GM23338 (cell line): Measurements from ENCODE around the gene COL6A3. TPM values are rescaled to one million over a fixed set of nuclear protein-coding genes. Genes with fewer than 3 reads are reported as not detected.

Experiments used
- ATAC-seq: fragments of 200-7000 bp; cut with Tn5 transposase; 3 replicates; pipeline ENCODE4 v1.9.1; 2020
- DNase-seq: peaks from one replicate; pipeline ENCODE4 v3.0.0-alpha.2; 2015; ENCODE audit warnings: low spot score
- H2AFZ ChIP-seq: fragments of 200-600 bp; sonication (generic); 2 replicates; pipeline ENCODE4 v1.8.0; 2016; ENCODE audit warnings: antibody characterized with exemption, mild to moderate bottlenecking, moderate library complexity
- H3F3A ChIP-seq: fragments of 200-600 bp; sonication (generic); replicated peaks from 2 replicates; pipeline ENCODE4 v1.8.0; 2017; ENCODE audit warnings: antibody characterized with exemption, mixed run types, low read depth
- H3K27ac ChIP-seq: fragments of 200-600 bp; sonication (generic); 2 replicates; pipeline ENCODE4 v1.6.1; 2016; ENCODE audit warnings: low read depth
- H3K27me3 ChIP-seq: fragments of 200-600 bp; sonication (generic); 2 replicates; pipeline ENCODE4 v1.8.0; 2016; ENCODE audit warnings: mild to moderate bottlenecking, mixed run types, moderate library complexity; ENCODE audit not compliant: insufficient read depth
- H3K36me3 ChIP-seq: fragments of 200-600 bp; sonication (generic); 2 replicates; pipeline ENCODE4 v1.8.0; 2016; ENCODE audit warnings: mild to moderate bottlenecking; ENCODE audit not compliant: insufficient read depth
- H3K4me1 ChIP-seq: fragments of 200-600 bp; sonication (generic); 2 replicates; pipeline ENCODE4 v1.8.0; 2016; ENCODE audit warnings: mild to moderate bottlenecking, moderate library complexity; ENCODE audit not compliant: insufficient read depth
- H3K4me2 ChIP-seq: fragments of 200-600 bp; sonication (generic); 2 replicates; pipeline ENCODE4 v1.7.1; 2017; ENCODE audit warnings: mixed run types
- H3K4me3 ChIP-seq: fragments of 200-600 bp; sonication (generic); 2 replicates; pipeline ENCODE4 v1.6.1; 2016; ENCODE audit warnings: mixed run types
- H3K79me2 ChIP-seq: fragments of 200-600 bp; sonication (generic); replicated peaks from 2 replicates; pipeline ENCODE4 v1.8.0; 2017; ENCODE audit warnings: mild to moderate bottlenecking; ENCODE audit not compliant: insufficient read depth
- H3K9me2 ChIP-seq: fragments of 200-600 bp; sonication (generic); 2 replicates; pipeline ENCODE4 v1.8.0; 2017; ENCODE audit not compliant: insufficient read depth
- H4K20me1 ChIP-seq: fragments of 200-600 bp; sonication (generic); replicated peaks from 2 replicates; pipeline ENCODE4 v1.8.0; 2017; ENCODE audit warnings: mild to moderate bottlenecking; ENCODE audit not compliant: insufficient read depth
- H3K27ac Mint-ChIP-seq: 2 replicates; pipeline ENCODE4 v1.8.0; 2020; ENCODE audit warnings: inconsistent platforms, mild to moderate bottlenecking, moderate library complexity, mixed read lengths
- H3K27me3 Mint-ChIP-seq: 3 replicates; pipeline ENCODE4 v1.8.0; 2022; ENCODE audit warnings: low read depth, mild to moderate bottlenecking, moderate library complexity, mixed read lengths, inconsistent platforms; ENCODE audit not compliant: insufficient read depth, poor library complexity
- H3K36me3 Mint-ChIP-seq: 3 replicates; pipeline ENCODE4 v1.8.0; 2021; ENCODE audit warnings: low read depth, mild to moderate bottlenecking, inconsistent platforms, moderate library complexity, mixed read lengths
- H3K4me1 Mint-ChIP-seq: 3 replicates; pipeline ENCODE4 v1.8.0; 2020; ENCODE audit warnings: mild to moderate bottlenecking, inconsistent platforms, mixed read lengths
- H3K4me3 Mint-ChIP-seq: 3 replicates; pipeline ENCODE4 v1.8.0; 2021; ENCODE audit warnings: moderate library complexity, mild to moderate bottlenecking, inconsistent platforms, mixed read lengths
- H3K9me3 Mint-ChIP-seq: 3 replicates; pipeline ENCODE4 v1.8.0; 2020; ENCODE audit warnings: moderate library complexity, mild to moderate bottlenecking, inconsistent platforms, mixed read lengths
- CREB1 ChIP-seq: fragments of 250-450 bp; sonication (Bioruptor Pico); IDR thresholded peaks from 2 replicates; pipeline ENCODE4 v1.5.0; 2020; ENCODE audit warnings: low read depth, mild to moderate bottlenecking, moderate library complexity
- ETS1 ChIP-seq: IDR thresholded peaks from 2 replicates; pipeline ENCODE4 v1.6.1; 2016; ENCODE audit warnings: antibody characterized with exemption
- EZH2phosphoT487 ChIP-seq: fragments of 200-600 bp; sonication (generic); IDR thresholded peaks from one replicate; pipeline ENCODE4 v1.8.1; 2018; ENCODE audit warnings: antibody characterized with exemption; ENCODE audit not compliant: unreplicated experiment
- NANOG ChIP-seq: IDR thresholded peaks from 2 replicates; pipeline ENCODE4 v1.6.1; 2016; ENCODE audit warnings: antibody characterized with exemption, borderline replicate concordance
- POLR2AphosphoS5 ChIP-seq: IDR thresholded peaks from 2 replicates; pipeline ENCODE4 v1.6.1; 2016; ENCODE audit warnings: antibody characterized with exemption, low read depth
- REST ChIP-seq: IDR thresholded peaks from one replicate; pipeline ENCODE4 v1.6.1; 2018; ENCODE audit warnings: antibody characterized with exemption; ENCODE audit not compliant: unreplicated experiment
- STAT1 ChIP-seq: IDR thresholded peaks from one replicate; pipeline ENCODE4 v1.6.1; 2016; ENCODE audit warnings: antibody characterized with exemption; ENCODE audit not compliant: unreplicated experiment
- ZNF114 ChIP-seq: fragments of 250-450 bp; sonication (Bioruptor Pico); IDR thresholded peaks from 2 replicates; pipeline ENCODE4 v1.5.0; 2020; ENCODE audit warnings: mild to moderate bottlenecking, moderate library complexity
- ZNF462 ChIP-seq: fragments of 250-450 bp; sonication (Bioruptor Pico); IDR thresholded peaks from 2 replicates; pipeline ENCODE4 v1.5.0; 2020; ENCODE audit warnings: mild to moderate bottlenecking, moderate library complexity
- polyA plus RNA-seq: library from polyadenylated mRNA; unstranded; fragments of >200 nt; fragmentation: Nextera tagmentation; extraction: Ambion mirVana; gene quantifications from 2 replicates; pipeline ENCODE4 v1.2.1, GENCODE V29; 2016
- total RNA-seq: library from RNA; depleted of rRNA; stranded (reverse); fragments of >200 nt; shearing (Covaris generic); gene quantifications from 2 replicates; pipeline ENCODE4 v1.2.3, GENCODE V29; 2014

COL6A3 gene
- total and polyA plus RNA-seq, 2 experiments from 2014 or later = 1.2 to 7.3 TPM

- TF ChIP-seq REST = no peak
- no peak for TF ChIP-seq ETS1
- no peak for TF ChIP-seq ZNF114 (CRISPR knock-in tag)
- TF ChIP-seq EZH2phosphoT487 = no peak
Measured at GRCh38 chr2:237411683-237412423, 2.1 kb downstream of the COL6A3 start (continued).

- no peaks in the 10 kb centered on the region for H3F3A ChIP-seq
- no peaks in the 10 kb centered on the region for H3K36me3 ChIP-seq
- H3K27ac ChIP-seq = no peak overlapping the region
- peaks cover 27% of the 10 kb centered on the region for H3K4me1 Mint-ChIP-seq
- no peak overlapping the region for H2AFZ ChIP-seq
- no peaks in the 10 kb centered on the region for H3K9me2 ChIP-seq
- no peak overlapping the region for H3K27ac Mint-ChIP-seq
- ATAC-seq (no peak), DNase-seq (no peak)
- no peak overlapping the region for H3K4me3 Mint-ChIP-seq
- H3K79me2 ChIP-seq = no peaks in the 10 kb centered on the region
- H3K4me1 ChIP-seq = peaks cover 14% of the 10 kb centered on the region; the same call in 1 of the 2 replicates
- H3K27me3 ChIP-seq = no peaks in the 10 kb centered on the region
- H4K20me1 ChIP-seq = no peaks in the 10 kb centered on the region
- H3K4me3 ChIP-seq = no peak overlapping the region
- no peak overlapping the region for H3K4me2 ChIP-seq
- H3K27me3 Mint-ChIP-seq = peaks cover 7% of the 10 kb centered on the region
- H3K9me3 Mint-ChIP-seq = no peaks in the 10 kb centered on the region
- no peaks in the 10 kb centered on the region for H3K36me3 Mint-ChIP-seq
- no peak for TF ChIP-seq CREB1 (CRISPR knock-in tag)
- no peak for TF ChIP-seq ZNF462 (CRISPR knock-in tag)
- no peak for TF ChIP-seq EZH2phosphoT487
- TF ChIP-seq REST = no peak
- no peak for TF ChIP-seq STAT1
- no peak for TF ChIP-seq NANOG
- no peak for TF ChIP-seq POLR2AphosphoS5
- no peak for TF ChIP-seq ZNF114 (CRISPR knock-in tag)
Measured at GRCh38 chr2:237411092-237411601, 2.8 kb downstream of the COL6A3 start.
